ENCODE measurements around the gene PKN2. TPM values are rescaled to one million over a fixed set of nuclear protein-coding genes. Genes with fewer than 3 reads are reported as not detected.

PKN2 gene
- total and polyA plus RNA-seq, 9 of the 15 experiments (the other 6 are each of a cell fraction or from before 2014, with no cell fraction given), result 4.5 to 25.3 (median 19.2) TPM

DNA sequence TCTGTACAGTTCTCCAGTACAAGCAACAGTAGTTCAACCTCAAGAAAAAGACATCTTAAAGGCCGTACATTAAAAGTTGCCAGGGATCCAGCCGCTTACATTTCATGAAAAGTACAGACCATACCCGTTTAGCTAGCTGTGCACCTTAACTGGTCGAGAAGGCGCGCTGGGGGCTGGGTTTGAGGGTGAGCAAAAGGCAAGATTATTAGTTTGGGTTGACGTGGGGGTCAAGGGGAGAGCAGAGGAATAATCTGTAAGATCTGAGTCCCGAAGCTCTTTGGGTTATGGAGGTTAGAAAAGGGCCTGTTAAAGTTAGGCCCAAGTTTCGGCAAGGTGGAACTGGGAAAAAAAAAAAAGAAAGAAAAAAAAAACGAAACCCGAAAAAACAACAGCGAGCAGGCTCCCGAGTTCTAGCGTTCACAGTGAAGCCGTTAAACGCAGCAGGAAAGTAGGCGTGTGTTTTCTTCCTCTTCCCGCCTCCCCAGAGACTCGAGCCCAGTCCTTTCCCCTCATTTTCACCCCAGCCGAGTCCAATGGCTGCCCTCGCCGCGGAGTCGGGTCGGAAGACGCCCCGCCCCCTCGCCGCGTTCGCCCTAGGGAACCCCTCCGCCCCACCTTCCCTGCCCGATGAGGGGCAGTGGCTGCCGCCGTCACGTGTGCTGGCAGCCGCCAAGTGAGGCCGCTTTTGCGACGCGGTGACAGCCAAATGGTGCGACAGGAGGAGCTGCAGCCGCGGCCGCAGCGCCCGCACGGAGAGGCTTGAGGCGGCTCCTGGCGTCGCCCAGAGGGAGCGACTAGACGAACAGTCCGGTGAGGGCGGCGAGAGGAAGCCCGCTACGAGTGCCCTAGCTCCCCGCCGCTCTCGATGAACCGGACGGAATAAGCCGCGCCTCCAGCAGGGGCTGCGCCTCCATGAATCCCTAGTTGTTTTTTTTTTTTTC, at the start of gene PKN2 (continued):
- TF ChIP-seq HNRNPUL1 (IDR thresholded peaks at IDR 0.05; ENCODE audit: low read length) (no peak), CHD2 (IDR thresholded peaks at IDR 0.05; ENCODE audit: low read depth, low read length) (no peak; the same call in 1 of the 2 replicates), TEAD2 (tag; IDR thresholded peaks at IDR 0.05) (no peak), ZNF274 (IDR thresholded peaks at IDR 0.05; ENCODE audit: borderline replicate concordance, low read depth, low read length) (no peak)

DNA sequence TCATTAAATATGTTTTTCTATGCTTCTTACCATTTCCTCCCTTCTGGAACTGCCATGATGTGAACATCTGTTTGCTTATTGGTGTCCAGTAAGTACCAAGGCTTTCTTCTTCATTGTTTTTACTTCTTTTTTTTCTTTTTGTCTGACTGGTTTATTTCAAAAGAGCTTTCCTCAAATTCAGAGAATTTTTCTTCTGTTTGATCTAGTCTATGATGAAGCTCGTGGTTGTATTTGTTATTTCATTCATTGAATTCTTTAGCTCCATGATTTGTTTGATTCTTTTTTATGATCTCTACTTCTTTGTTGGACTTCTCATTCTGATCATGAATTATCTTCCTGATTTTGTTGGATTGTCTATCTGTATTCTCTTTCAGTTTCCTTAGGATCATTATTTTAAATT, 49.5 kb upstream of the PKN2 start:
- WGBS (ENCODE audit: insufficient coverage, low coverage, missing lambda C conversion rate), result 0% methylated on average over 1 of the region's 1 CpG
- H3K27ac ChIP-seq (ENCODE audit: extremely low read depth, low read depth, low read length), result no peak overlapping the region
- no peaks in the 10 kb centered on the region; a peak in 2 of 5 replicates for H3K27me3 ChIP-seq (ENCODE audit: control insufficient read depth in 2 of 2, insufficient read depth in 2 of 2, low read length in 2 of 2)
- H3K4me2 ChIP-seq (ENCODE audit: insufficient read depth, low read length), result no peak overlapping the region
- ChIA-PET POLR2A (interaction anchor here (0.6 kb wide), 1 partner anchor 10 kb away, joined by 4 read pairs; no protein-coding TSS in a partner anchor), CTCF (ENCODE audit: low intra/inter-chr PET ratio) (no interaction called here)
- no peaks in the 10 kb centered on the region for H3K9me1 ChIP-seq (ENCODE audit: control insufficient read depth, insufficient read depth, low read length)
- H2AFZ ChIP-seq (ENCODE audit: low read depth, low read length), result no peak overlapping the region
- H3K9me3 ChIP-seq (replicated peaks; ENCODE audit: control insufficient read depth, insufficient read depth, low read depth, low read length), result 0 out of 2 replicates have a peak, but pooled peaks cover 2% of the 10 kb centered on the region
- H3K79me2 ChIP-seq (ENCODE audit: control insufficient read depth, insufficient read depth, low read length), result no peaks in the 10 kb centered on the region
- DNase-seq (ENCODE audit: extremely low read depth in 1 of 4, low spot score in 3 of 4) (no peak), ATAC-seq (no peak), FAIRE-seq (no peak)
- no peaks in the 10 kb centered on the region for H3K36me3 ChIP-seq (ENCODE audit: control insufficient read depth, insufficient read depth, low read length)
- intact Hi-C loops (cut with micrococcal nuclease) (no loop called here), in situ Hi-C loops (cut with MboI) (no loop called here)
- no peak overlapping the region for H3K9ac ChIP-seq (ENCODE audit: insufficient read depth in 1 of 2, low read depth in 2 of 2, low read length in 2 of 2)
- no peak overlapping the region for H3K4me3 ChIP-seq
- TF ChIP-seq TRIM28 (IDR thresholded peaks at IDR 0.05) (peak; percentile 64; the same call in 1 of the 2 replicates), CBX3 (IDR thresholded peaks at IDR 0.05; ENCODE audit: borderline replicate concordance in 1 of 2, low read length in 2 of 2) (peak in 1 of 2 experiments; percentile 18; a peak in 1 of 3 replicates), SP1 (CRISPR knock-in tag; IDR thresholded peaks at IDR 0.05) (no peak), ZNF583 (CRISPR knock-in tag; IDR thresholded peaks at IDR 0.05) (peak; percentile 98), NRF1 (conservative IDR thresholded peaks at IDR 0.05 in 1 of 2, IDR thresholded peaks at IDR 0.05 in 1 of 2) (no peak), E2F4 (CRISPR knock-in tag; IDR thresholded peaks at IDR 0.05; ENCODE audit: low read depth) (no peak)
- no peaks in the 10 kb centered on the region for H3K4me1 ChIP-seq (replicated peaks in 1 of 2; ENCODE audit: control insufficient read depth in 2 of 2, insufficient read depth in 2 of 2, low read length in 2 of 2)
- no peaks in the 10 kb centered on the region for H4K20me1 ChIP-seq (replicated peaks; ENCODE audit: control insufficient read depth, insufficient read depth, low read length)
- BruUV-seq (replicated peaks), result no TSS peak

Data from K562 (cell line).